GM10248 (cell line): Measurements from ENCODE around the gene SOX13.

ENCODE experiments used
- CTCF ChIA-PET: fragments of 300-600 bp; sonication (Branson Sonifier 250); formaldehyde crosslinking; extraction: SDS; loops from one replicate; lab custom pipeline; 2021; ENCODE audit warnings: antibody characterized with exemption; lab: Yijun Ruan, JAX
- POLR2A ChIA-PET: fragments of 350-650 bp; sonication (Branson Sonifier 250); formaldehyde crosslinking; extraction: SDS; loops from one replicate; lab custom pipeline; 2020; ENCODE audit warnings: antibody characterized with exemption; lab: Yijun Ruan, JAX
- DNase-seq: peaks from one replicate; pipeline ENCODE4 v3.0.0; 2012; ENCODE audit errors: extremely low spot score
- TF ChIP-seq, protein P1 (sequence below): IDR thresholded peaks from 2 replicates; pipeline ENCODE4 v1.5.1; 2012; ENCODE audit warnings: mild to moderate bottlenecking, low read depth; ENCODE audit errors: extremely low read depth, missing control alignments, control extremely low read depth

SOX13 gene

DNA sequence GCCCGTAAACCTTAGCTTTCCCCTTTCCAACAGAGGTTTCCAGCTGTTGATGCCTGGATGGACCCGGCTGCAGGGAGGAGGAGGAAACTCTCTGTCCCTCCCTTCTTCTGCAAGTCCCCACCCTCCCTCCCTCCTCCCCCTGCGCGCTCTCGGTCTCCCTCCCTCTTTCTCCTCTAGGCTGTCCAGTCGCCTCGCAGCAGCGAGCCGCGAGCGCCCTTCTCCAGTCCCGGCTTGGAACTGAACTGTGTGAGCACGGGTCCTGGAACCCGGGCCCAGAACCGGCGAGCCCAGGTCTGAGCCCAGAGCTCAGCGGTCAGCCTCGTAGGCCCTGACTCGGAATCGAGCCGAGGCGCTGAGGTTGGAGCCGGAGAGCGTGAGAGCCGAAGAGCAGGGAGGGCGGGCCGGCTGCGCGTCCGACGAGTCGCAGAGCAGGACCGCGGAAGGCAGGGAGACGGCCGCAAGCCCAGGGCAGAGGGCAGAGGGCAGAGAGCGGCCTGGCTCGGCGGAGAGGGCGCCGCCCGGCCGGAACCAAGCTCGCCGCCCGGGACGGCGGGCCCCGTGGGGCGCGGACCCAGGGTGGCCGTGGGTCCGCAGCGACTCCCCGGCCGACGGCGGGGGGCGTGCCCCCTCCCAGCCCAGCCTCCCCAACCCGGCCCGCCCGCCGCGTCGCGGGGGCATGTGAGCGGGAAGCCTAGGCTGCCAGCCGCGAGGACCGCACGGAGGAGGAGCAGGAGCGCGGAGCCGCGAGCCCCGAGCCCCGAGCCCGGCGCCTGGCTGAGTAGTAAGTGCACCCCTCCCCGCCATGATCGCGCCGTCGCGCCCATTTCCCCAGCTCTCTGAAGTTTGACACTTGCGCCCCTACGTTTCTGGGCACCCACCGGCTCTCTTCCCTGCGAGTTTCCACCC lies at the start of gene SOX13:
SOX13 (plus strand) TSS at position 185 of the 906 bp plus-strand sequence. CDS start 39,801 bp downstream, outside the sequence.
- ChIA-PET POLR2A (no interaction called here), CTCF (interaction anchor here (1.2 kb wide), 1 partner anchor 56 kb away, joined by 3 read pairs; no protein-coding TSS in a partner anchor)
- TF ChIP-seq, protein P1, sequence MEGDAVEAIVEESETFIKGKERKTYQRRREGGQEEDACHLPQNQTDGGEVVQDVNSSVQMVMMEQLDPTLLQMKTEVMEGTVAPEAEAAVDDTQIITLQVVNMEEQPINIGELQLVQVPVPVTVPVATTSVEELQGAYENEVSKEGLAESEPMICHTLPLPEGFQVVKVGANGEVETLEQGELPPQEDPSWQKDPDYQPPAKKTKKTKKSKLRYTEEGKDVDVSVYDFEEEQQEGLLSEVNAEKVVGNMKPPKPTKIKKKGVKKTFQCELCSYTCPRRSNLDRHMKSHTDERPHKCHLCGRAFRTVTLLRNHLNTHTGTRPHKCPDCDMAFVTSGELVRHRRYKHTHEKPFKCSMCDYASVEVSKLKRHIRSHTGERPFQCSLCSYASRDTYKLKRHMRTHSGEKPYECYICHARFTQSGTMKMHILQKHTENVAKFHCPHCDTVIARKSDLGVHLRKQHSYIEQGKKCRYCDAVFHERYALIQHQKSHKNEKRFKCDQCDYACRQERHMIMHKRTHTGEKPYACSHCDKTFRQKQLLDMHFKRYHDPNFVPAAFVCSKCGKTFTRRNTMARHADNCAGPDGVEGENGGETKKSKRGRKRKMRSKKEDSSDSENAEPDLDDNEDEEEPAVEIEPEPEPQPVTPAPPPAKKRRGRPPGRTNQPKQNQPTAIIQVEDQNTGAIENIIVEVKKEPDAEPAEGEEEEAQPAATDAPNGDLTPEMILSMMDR, result no peak
- DNase-seq, result no peak

DNA sequence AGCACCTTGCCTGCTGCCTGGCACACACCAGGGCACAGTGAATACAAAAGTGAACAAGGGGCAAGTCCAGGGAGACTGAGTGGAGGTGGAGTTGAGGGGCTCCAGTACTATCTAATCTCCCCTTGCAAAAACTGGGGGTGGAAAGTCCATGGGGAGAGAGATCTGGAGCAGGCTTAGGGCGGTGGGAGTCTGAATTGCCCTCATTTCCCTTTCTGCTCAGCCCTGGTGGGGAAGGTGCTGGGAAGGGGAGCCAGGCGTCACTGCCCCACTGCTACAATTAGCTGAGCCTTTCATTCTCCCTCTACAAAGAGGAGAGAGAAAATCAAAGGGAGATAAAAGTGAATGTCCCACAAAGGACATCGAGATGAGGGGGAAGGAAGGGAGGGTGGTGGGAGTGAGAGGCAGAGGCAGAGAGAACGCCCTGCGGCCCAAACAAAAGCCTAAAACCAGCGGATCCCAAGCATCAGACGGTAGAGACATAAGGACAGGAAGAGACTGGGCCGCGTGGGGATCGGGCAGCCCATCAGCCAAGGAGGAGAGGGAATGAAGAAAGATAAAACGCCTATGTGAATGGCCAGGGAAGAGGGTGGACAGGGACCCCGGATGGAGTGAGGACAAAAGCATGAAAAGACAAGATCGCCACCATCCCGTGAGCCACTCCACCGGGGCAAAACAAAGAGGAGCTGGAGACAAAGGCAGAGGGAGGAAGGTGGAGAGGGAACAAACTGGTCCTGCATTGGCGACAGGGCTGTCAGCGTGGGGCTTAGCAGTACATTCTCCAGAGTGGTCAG lies 46.8 kb upstream of the SOX13 start:
- CTCF ChIA-PET, result no interaction called here
- DNase-seq, result no peak
- POLR2A ChIA-PET, result no interaction called here
- TF ChIP-seq, protein P1, result no peak

DNA sequence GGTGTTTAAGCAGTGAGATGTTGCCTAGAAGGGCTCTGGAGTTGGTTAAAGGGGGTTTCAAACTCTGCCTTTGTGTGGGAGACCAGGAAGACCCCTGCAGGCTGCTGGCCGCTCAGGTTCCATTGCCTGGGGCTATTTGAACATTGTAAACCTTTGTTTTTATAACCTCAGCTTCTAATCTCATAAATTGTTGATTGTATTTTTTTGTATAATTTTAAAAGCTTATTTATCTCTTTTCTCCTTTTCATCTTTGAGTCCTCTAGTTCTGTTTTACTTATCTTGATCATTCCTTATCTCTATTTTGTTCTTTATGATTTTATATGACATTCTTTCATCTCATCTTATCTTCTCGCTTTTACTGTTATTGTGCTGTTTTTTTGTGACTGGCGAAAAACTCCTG lies 45.5 kb upstream of the SOX13 start:
- POLR2A ChIA-PET, result no interaction called here
- CTCF ChIA-PET, result no interaction called here

DNA sequence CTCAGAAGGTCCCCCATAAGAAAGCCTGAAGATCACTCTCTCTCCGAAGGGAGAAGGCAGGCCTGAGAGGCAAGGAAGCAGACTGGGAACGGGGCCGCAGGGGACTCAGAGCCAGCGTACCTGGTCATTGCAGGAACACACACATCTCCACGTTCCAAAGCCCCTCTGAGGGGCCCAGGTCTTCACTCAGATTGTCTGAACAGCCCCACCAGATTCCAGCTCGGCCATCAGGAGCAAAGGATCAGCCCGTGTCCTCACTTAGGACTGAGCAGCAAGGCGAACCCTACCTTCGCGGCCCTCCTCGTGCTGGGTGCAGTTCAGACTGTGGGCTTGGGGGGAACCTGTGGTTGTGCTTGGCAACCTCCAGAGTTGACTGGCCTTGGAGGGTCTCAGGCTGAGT lies 43.9 kb upstream of the SOX13 start:
- CTCF ChIA-PET, result no interaction called here
- TF ChIP-seq, protein P1, result no peak
- DNase-seq, result no peak
- POLR2A ChIA-PET, result no interaction called here

More for the DNA sequence above, 45.5 kb upstream of the SOX13 start:
- no peak for DNase-seq
- TF ChIP-seq, protein P1, result no peak

DNA sequence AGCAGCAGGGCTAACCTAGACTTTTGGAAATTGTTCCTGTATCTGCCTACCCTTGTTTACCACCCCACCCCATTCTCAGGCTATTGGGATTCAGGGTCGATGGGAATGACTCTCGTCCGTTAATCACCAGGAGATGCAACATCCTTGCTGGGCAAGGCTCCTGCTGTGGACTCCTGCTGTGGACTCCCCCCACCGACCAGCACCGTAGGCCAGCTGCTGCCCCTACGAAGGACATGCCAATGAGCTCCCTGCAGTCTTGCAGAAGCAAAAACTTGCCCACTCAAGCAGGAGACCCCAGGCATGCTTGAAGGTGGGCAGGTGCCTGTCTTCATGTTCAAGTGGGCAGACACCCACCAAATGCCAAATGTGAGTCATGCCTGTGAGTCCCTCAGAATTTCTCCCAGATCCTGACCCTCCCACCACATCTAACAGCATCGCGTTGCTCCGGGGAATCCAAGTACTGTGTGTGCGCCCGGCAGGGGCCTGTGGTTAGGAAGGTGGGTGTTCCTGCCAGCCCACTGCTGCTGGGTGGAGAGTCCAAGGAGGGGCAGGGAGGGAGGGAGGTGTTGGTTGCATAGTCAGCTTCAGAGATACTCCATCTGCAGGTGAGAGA lies 41.7 kb upstream of the SOX13 start:
- TF ChIP-seq, protein P1, result no peak
- DNase-seq, result no peak
- CTCF ChIA-PET, result interaction anchor here (1.3 kb wide), 1 partner anchor 57 kb away, joined by 3 read pairs; no protein-coding TSS in a partner anchor

More for the DNA sequence above, 41.7 kb upstream of the SOX13 start:
- POLR2A ChIA-PET, result no interaction called here
